Gastrocnemius medialis (tissue), 4 donors: ENCODE results near the gene ANKS1B.

ENCODE experiments used
- POLR2A ChIP-seq, 2 donors: fragments of 450-650 bp; IDR thresholded peaks; one replicate each; pipeline ENCODE4 v1.6.1; 2017; ENCODE audit warnings: antibody characterized with exemption in 2 of 2, mild to moderate bottlenecking in 2 of 2, moderate library complexity in 2 of 2
- TF ChIP-seq, protein P1 (sequence below), 5 experiments: fragments of 450-650 bp in 3 of 5; fragments of 200-600 bp in 2 of 5; sonication (generic) in 2 of 5; IDR thresholded peaks in 4 of 5; conservative IDR thresholded peaks in 1 of 5; 1 replicate in 4 of 5; 2 replicates in 1 of 5; pipeline ENCODE4 v1.5.1; 2016 to 2019; ENCODE audit warnings: antibody characterized with exemption in 5 of 5, mild to moderate bottlenecking in 3 of 5, moderate library complexity in 3 of 5

GRCh38 chr12:99954724-99955123, 30.0 kb downstream of the ANKS1B start:
- TF ChIP-seq, protein P1, sequence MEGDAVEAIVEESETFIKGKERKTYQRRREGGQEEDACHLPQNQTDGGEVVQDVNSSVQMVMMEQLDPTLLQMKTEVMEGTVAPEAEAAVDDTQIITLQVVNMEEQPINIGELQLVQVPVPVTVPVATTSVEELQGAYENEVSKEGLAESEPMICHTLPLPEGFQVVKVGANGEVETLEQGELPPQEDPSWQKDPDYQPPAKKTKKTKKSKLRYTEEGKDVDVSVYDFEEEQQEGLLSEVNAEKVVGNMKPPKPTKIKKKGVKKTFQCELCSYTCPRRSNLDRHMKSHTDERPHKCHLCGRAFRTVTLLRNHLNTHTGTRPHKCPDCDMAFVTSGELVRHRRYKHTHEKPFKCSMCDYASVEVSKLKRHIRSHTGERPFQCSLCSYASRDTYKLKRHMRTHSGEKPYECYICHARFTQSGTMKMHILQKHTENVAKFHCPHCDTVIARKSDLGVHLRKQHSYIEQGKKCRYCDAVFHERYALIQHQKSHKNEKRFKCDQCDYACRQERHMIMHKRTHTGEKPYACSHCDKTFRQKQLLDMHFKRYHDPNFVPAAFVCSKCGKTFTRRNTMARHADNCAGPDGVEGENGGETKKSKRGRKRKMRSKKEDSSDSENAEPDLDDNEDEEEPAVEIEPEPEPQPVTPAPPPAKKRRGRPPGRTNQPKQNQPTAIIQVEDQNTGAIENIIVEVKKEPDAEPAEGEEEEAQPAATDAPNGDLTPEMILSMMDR (IDR thresholded peaks at IDR 0.05 in 4 of 5, conservative IDR thresholded peaks at IDR 0.05 in 1 of 5): no peak
- no peak for TF ChIP-seq POLR2A (IDR thresholded peaks at IDR 0.05)
